Inflammatory macrophage (primary cell): Measurements from ENCODE around the gene TCF3.
A peak's percentile ranks its signal among the peaks of the same experiment; 100 is the strongest.
"Not testable (repeated sequence)": the region's sequence is repeated elsewhere in the genome, so short reads cannot be mapped to it uniquely, and the experiment has no call there.

Experiments
- DNase-seq, 2 donors: peaks; one replicate each; pipeline ENCODE4 v3.0.0-alpha.2; 2020 to 2022

TCF3 gene

DNA sequence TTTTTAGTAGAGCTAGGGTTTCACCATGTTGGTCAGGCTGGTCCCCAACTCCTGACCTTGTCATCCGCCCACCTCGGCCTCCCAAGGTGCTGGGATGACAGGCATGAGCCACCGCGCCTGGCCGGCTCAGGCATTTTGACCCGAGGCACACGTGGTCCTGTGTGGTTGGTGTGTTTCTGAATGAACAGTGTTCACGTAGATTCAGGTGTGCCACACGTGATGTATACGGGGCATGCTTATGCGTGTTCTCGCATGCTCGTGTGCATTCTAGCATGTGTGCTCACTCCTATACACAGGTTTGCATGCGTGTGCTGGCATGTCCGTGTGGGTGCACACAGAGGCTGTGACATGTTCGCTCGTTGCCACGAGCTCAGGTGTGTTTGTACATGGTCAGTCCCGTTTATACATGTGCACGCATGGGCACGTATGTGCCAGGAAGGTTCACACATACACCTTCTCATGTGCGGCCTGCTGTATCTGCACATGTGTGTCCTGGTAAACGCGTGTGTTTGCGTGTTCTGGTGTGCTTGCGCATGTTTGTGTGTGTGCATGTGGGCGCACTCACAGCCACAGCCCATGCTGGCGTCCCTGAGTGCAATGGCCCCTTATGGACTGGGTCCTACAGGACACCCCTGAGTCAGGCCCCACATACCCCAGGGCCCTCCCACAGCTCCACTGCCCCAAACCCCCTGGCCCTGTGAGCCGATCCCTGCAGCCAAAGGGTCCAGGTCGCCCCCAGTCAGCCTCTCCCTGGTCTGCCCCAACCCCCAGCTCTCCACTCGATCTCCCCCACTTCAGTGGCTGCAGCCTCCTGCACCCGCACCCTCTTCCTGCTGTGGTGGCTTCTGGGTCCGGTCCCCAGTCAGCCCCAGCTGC, 20.6 kb upstream of the TCF3 start:
- no peak for DNase-seq

DNA sequence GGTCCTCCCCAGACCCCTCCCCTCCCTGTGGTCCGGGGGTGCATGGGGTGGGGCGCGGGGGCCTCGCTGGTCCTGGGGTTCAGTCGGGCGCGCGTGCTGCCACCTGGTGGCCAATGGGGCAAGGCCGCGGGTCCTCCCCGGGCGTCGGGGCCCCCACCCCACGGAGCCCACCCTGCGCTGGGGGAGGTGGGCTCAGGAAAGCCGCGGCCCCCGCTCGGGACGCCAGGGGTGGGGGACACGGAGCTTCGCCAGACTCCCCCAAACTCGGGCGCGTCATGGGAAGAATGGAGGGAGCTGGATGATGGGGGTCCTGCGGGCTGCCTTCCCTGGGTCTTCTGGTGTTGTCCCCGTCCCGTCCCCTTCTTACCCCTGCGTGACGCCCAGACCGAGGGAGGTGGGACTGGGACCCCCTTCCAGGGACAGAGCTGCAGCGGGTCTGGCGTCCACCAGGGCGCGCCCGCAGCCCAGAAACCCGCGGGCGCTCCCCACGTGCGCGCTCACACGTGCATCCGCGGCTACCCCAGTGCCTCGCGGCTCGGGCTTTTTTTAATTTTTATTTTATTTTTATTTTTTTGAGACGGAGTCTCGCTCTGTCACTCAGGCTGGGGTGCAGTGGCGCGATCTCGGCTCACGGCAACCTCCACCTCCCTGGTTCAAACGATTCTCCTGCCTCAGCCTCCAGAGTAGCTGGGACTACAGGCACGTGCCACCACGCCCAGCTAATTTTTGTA, 19.8 kb upstream of the TCF3 start:
- peak; percentile 3 to 36 for DNase-seq

DNA sequence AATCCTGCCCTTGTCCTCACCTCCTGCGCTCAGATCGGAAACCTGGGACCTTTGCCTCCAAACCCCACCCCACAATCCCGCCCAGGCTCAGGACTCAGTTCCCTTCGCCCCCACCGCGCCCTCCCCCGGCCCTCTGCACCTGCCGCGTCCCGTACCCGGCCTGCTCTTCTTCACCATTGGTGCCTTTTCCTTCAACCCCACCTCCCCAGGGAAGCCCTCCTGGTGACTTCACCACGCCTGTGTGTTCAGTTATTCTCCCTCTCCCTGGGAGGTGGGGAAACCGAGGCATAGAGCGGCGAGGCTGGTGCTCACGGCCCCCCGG, 19.3 kb upstream of the TCF3 start:
- DNase-seq: no peak

DNA sequence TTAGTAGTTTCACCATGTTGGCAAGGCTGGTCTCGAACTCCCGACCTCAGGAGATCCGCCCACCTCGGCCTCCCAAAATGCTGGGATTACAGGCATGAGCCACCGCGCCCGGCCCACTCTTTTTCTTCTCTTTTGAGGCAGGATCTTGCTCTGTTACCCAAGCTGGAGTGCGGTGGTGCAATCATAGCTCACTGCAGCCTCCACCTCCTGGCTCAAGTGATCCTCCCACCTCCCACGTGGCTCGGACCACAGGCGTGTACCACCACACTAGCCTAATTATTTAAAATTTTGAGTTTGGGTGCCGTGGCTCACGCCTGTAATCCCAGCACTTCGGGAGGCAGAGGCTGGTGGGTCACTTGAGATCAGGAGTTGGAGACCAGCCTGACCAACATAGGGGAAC, 18.3 kb upstream of the TCF3 start:
- DNase-seq: peak; percentile 65 to 73

DNA sequence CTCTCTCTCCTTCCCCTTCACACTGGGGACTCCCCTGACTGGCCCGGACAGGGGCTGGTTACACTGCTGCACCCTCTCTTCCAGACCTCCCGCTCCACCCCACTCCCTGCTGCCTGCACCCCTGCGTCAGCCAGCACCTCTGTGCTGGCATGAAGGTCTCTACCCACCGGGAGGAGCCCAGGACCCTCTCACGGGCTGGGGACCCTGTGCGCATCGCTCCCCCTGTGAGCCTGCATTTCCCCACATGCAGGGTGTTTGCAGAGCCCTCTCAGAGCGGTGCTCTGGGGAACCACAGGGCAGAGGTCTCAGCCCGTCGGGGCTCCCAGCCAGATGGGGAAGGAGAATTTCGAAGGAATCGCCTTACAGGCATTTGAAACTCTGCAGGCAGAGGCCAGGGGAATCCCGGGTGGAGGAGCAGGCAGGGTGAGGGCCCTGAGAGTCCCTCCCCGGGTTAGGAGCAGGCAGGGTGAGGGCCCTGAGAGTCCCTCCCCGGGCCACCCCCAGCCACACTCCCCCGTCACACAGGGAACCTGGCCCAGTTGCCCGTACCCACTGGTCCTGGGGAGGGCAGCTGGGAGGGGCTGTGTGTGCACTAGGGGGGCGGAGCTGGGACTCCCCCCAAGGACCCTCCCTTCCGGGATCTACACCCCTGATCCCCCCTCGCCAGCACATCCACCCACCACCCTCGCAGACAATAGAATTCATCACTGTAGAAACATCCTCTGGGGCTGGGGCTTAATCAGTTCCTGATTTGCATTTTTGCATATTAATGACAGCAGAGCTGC, 16.3 kb upstream of the TCF3 start:
- DNase-seq: peak in 1 of 2 donors; percentile 27

DNA sequence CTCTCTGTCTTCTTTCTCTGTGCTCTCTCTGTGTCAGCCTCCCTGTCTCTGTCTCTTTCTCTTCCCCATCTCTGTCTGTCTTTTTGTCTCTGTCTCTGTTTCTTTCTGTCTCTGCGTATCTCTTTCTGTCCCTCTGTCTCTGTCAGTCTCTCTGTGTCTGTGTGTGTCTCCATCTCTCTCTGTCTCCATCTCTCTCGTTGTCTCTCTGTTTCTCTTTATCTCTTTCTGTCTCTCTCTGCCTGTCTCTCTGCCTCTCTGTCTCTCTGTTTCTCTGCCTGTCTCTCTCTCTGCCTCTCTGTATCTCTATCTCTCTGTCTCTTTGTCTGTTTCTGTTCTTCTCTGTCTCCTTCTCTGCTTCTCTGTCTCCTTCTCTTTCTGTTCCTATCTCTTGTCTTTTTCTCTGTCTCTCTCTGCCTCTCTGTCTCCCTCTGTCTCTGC, 15.7 kb upstream of the TCF3 start:
- no peak for DNase-seq

DNA sequence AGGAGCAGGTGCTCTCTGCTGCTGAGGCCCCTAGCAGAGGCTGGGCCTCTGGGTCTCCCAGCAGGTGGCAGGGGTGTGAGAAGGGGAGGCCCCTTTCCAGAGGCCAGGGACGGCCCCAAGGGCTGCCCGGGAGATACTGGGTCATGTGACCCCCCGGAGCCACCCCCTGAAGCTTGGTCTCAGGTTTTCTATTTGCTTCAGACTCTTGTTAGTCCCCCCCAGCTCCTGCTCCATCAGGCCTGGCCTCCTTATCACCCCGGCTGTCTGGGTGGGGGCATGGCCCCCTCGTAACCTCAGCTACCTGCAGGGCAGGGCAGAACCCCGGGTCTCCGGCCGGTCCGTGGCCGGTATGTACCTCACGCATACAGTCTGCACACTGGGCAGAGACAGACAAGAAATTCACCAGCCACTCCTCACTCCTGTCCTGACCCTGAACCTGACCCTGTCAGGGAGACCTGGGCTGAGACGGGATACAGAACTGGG, 13.2 kb upstream of the TCF3 start:
- no peak for DNase-seq

DNA sequence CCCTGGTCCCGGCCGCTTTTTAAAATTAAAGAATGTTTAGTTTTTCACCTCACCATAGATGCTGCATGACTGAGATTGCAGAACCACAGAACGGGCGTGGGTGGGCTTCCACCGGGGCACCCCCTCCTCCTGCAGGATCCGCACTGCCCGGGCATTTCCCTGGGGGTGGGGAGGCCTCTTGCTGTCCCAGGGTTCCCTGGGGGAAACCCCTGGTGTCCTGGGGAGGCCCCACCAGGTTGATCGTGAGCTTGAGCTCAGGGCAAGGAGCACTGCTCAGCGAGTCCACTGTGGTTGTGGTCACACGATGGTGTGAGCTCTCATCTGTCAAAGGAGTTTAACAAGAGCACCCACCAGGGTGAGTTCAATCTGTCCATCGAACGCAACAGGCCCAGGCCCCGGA, 11.4 kb upstream of the TCF3 start:
- DNase-seq: no peak

DNA sequence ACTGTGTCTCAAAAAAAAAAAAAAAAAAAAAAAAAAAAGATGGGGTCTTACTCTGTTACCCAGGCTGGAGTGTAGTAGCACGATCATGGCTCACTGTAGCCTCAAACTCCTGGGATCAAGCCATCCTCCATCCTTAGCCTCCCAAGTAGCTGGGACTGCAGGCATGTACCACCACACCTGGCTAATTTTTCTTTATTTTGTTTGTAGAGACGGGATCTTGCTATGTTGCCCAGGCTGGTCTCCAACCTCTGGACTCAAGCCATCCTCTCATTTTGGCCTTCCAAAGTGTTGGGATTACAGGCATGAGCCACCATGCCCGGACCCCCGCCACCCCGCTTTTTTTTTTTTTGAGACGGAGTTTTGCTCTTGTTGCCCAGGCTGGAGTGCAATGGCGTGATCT, 10.8 kb upstream of the TCF3 start:
- not testable (repeated sequence) for DNase-seq

DNA sequence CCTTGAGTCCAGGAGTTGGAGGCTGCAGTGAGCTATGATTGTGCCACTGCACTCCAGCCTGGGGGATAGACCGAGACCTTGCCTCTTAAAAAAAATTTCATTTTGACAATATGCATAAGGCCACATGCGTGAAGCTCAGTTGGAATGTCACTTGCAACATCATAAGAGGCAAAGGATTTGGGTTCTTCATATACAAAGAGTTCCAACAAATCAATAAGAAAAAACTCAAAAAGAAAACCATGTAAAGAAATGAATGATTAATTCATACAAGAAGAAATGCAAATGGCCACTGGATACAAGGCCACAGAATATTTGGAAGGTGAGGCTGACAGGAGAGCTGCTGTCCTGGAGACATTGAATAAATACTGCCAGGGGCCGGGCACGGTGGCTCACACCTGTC, 9.6 kb upstream of the TCF3 start:
- DNase-seq: no peak

DNA sequence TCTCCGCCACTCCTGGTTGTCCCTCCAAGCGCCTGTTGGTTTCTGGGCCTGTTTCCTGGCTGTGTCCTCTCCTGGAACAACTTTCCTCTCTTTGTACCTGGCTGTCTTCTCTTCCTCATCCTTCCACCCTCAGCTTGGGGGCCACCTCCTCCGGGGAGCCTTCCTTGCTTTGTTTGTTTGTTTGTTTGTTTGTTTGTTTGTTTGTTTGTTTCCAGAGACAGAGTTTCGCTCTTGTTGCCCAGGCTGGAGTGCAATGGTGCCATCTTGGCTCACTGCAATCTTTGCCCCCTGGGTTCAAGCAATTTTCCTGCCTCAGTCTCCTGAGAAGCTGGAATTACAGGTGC, 6.6 kb upstream of the TCF3 start:
- DNase-seq: no peak

DNA sequence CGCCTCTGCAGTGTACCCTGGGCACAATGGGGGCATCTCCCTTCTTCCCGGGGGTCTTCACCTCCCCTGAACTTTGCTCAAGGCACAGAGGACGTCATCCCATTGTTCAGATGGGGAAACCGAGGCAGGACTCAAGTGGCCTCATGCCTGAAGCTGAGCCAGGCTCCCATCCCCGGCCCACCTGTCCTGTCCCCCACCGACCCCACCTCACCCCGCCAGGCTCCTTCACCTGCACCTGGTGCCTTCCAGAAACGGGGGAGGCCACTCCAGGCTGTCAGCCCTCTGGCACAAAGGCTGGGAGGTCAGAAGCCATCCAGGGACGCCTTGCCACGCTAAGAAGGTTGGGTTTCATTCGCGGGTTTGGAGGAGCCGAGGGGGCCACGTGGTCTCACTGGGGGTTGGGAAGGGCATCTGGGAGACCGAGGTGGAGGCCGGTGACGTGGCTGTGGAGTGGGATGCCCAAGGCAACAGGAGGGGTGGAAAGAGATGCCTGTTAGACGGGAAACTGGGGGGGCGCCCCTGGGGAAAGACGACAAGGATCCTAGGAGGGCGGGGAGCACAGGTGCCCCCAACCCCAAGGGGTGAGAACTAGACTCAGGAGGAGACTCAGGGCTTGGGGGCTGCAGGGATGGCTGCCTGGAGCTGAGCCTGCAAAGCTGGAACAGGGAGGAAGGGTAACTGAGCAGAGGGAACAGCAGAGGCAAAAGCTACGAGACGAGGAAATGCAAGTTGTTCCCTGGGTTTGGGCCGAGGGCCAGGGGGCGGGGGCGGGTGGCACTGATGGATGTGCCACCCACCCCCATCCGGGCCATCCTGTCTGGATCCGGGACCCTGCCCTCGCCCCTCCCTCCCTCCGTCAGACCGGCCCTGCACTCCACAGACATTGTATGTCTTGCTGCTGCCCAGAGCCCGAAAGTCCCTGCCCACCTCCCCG, 6.0 kb upstream of the TCF3 start:
- DNase-seq: no peak

DNA sequence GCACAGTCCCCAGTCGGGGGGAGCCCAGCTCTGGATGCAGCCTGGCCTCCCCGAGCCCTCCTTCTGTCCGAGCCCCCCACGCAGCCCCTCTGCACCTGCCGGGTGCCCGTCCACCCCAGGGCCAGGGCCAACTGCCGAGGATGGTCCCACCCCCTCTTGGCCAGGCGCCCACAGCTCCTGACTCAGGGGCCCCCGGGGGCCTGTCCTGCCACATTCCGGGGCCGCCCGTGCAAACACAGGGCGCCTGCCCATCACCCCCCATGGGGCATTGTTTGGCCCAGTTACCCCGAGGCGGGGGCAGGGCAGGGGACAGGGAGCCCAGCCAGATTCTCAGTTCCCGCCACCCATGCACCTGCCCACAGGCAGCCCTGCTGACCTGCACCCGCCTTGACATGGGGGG, 5.3 kb upstream of the TCF3 start:
- DNase-seq: no peak

DNA sequence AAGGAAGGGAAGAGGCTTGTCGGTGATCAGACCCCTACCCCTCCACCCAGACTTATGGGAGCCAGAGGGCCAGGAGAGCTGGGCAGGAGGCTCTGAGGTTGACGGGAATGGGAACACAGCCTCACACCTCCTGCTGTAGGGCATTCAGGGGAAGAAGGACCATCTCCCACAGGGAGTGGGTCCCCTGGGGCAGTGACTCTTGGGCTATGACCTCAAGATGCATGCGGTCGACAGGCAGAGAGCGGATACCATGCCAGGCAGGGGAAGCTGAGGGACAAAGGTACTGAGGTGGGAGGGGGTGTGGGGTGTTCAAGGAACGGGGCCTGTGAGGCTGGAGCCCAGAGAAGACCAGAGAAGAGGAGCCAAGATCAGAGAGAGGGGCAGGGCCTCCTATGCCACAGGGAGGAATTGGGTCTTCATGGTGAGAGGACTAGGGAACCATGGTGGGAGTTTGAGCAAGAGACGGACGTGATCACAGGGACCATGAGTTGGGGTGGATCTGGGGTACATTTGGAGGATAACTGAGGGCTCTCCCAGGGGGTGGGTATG, 4.6 kb upstream of the TCF3 start:
- no peak for DNase-seq

DNA sequence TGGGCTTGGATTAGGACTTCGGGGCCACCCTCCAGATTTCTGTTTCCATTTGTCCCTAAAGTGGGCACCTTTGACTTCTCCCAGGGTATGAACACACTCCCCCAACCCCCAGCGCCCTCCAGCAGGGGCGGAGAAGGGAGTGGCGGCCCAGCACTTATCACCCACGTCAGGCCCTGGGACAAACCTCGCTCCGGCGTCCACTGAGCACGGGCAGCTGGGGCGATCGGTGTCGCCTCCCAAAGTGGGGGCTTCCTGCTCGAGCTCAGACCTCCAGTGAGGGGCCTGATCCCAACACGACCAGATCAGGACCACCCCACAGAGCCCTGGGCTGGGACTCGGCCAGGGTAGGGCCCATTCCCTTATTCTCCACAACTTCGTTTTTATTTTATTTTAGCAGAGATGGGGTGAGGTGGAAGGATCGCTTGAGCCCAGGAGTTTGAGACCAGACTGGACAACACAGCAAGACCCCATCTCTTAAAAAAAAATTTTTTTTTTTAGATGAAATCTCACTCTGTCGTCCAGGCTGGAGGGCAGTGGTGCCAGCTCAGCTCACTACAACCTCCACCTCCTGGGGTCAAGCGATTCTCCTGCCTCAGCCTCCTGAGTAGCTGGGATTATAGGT, 3.7 kb upstream of the TCF3 start:
- DNase-seq: no peak

DNA sequence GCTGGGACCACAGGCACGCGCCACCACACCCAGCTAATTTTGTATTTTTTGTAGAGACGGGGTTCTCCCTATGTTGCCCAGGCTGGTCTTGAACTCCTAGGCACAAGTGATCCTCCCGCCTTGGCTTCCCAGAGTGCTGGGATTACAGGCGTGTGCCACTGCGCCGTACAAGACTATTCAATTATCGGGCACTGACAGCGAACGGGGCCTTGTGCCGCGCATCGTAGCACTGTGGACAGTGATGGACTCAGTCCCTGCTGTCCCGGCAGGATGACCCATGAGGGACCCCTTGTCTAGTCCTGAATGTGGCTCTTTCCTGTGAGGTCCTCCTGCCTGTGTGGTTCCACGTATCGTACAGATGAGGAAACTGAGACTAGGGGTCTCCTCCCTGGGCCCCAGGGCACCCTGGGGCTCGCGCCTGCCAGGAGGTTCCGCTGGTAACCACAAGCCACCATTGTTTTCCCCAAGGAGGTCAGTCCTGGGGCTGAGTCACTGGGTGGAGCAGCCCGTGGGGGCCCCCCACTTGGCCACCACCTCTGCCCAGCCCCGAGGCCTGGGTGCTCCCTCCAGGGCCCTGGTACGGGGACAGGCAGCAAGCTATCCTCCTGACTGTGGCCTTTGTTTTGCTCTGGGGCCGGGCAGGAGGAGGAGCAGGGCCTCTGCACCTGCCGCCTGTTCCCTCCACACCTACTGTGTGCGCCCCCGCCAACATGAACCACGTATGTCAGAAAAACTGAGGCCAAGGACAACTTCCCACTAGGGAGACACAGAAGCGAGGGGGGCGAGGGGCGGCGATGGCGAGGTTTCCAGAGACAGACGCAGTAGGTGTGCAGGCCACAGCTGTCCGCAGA, 2.9 kb upstream of the TCF3 start:
- no peak for DNase-seq

DNA sequence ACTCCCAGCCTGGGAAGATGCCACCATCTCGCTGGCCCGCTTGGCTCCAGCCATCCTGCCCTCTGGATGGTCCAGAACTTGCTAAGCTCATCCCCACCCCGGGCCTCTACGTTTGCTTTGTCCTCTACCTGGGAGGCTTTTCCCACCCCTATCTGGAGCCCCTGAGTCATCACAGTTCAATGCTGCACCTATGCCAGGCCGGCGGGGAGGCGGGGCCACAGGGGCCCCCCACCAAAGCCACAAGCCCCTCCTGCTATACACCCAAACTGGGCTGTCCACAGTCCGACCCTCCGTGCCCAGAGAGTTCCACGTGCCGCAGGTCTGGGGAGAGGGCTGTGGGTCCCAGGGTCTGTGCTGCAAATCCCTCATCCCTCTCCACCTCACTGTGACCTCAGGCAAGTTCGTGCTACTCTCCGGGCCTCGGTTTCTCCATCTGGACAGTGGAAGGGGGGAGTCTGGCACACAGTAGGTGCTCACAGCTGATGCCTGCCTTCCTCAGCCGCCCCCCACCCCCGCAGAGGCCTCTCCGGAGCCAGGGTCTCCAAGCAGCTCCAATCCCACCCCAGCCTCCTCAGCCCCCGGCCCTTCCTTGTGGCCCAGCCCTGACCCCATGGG, 1.9 kb upstream of the TCF3 start:
- DNase-seq: no peak

DNA sequence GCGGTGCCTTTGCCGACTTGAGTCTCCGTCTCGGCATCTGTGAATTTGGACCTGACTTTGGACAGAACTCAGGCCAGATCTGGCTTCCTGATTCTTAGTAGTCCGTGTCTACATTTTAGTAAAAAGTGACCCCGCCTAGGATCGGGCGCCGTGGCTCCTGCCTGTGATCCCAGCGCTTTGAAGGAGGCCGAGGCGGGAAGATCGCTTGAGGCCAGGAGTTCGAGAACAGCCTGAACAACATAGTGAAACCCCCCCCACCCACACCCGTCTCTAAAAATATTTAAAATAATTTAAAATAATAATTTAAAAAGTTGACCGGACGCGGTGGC, 849 bp upstream of the TCF3 start:
- DNase-seq: no peak

DNA sequence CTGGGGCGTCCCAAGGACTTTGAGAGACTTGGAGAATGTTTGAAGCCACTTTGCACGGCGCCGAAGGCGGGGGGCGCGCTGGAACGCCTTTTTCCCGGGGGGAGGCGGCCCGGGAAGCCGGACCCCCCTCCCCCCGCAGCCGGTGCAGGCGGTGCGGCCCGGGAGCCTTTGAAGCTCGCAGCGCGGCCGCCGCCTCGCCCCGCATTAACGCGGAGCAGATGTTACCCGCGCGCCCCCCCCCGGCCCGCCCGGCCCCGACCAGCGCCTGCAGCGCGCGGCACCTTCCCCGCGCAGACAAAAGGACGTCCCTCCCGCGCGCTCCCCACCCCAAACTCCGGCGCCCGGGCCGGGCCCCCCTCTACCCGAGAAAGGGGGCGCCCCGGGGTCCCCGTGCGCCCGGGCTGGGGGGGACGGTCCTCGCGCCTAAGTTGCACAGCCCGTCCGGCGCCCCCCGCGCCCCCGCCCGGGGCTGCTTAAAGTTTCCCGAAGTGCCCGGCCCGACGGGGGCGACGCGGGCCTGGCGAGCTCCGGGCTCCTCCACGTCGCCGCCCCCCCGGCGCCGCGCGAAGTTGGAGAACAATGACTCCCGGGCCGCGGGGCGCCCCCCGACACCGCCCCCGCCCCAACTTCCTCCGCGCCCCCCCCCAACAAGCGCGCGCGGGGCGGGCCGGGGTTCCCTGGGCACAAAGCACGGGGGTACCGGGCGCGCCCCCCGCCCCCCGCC, 685 bp downstream of the TCF3 start:
- DNase-seq: peak; percentile 2 to 24
